Measurements from ENCODE around the gene CAPZB.

The CAPZB gene

GRCh38 chr1:19342894-19343616 lies 142.3 kb downstream of the CAPZB start:
- no peak for DNase-seq

- DNase-seq, result no peak
These were observed 143.1 kb downstream of the CAPZB start for GRCh38 chr1:19342062-19342750.

DNA sequence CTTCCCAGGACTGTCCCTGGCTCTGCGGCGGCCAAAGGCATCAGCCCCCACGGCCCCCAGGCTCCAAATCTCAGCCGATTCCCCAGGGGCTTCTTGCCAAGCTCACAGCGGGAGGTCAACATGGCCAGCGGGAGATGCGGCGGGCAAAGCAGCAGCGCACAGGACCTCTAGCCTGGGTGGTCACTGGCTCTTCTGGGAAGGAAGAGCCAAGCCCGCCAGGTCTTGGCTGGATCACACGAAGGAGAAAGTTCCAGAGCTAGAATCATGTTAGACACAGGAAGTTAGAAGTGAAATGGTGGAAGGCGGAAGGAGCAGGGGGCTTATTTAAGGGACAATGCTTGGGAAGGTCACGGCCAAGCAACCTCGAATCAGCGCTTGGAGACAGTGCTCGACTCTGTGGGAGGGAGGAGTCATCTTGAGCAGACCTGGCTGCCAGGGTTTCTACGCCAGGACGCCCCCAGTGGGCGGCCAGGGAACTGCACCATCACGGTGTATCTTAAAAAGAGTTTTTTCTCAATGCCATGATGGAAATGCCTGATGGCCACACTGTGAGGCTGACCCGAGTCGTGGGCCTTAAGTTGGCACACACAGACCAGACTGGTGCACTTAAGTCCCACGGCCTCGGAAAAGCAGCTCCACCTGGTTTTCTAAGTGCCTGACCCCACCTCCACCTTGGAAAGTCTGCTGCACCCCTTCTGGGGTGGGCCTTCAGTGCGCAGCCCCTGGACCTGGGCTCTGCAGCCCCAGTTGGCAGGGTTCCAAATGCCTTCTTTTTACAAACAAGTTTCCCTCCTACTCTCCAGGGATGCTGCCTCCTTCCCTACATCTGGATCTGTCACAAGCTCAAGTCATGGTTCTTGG lies 143.9 kb downstream of the CAPZB start:
- no peak for DNase-seq

DNA sequence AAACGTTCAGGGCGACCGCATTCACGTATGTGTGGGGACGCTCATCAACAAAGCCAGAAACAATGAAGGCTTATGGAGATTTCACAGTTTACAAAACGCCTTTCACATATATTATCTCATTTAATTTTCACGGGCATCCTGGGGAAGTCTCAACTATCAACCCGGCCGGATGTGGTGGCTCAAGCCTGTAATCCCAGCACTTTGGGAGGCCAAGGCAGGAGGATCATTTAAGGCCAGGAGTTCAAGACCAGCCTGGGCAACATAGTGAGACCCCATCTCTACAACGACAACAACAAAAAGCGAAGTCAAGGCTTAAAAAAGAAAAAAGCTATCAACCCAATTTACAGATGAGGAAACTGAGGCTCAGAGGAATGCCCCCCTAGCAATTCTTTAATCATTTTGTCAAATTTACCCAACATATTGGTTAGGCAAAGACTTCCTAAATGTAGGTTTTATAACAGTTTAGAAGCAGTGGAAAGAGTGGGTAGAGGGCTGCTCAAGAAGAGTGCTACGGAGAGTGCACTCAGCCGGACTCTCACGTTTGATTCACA lies 144.9 kb downstream of the CAPZB start:
- DNase-seq, result no peak

- no peak for DNase-seq
These were observed 146.0 kb downstream of the CAPZB start for GRCh38 chr1:19339214-19339861.

DNA sequence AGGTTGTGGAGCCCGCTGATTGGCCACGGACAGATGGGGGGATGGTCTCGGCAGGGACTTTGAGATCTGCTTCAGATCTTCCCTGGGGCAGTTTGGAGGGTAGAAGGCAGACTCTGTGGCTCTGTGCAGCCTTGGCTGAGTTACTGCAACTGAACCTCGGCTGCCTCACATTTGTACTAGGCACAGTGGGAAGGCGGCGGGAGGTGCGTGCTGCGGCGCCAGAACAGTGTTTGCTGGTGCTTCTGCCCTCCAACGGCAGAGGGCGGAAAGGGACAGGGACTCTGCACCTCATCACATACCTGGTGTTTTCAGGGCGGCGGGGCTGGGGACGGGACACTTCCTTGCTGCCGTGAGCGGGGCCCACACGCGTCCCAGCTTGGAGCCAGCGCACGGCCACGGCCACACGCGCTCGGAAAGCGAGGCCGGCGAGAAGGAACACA lies 147.0 kb downstream of the CAPZB start:
- DNase-seq, result no peak

DNA sequence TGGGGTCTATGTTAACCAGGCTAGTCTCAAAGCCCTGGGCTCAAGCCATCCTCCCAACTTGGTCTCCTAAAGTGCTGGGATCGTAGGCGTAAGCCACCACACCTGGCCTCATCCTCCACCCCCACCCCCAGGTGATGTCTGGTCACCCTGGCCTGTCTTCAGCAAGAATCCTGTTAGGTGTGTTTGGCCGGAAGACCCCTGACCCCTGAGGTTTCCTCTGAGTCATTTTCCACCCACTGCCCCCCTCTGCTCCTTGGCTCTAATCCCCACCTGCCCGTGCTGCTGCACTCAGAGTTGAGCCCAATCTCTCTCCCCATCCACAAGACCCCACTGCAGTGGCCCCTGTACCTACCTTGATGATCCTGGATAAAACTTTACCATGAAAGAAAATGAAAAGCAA lies 148.1 kb downstream of the CAPZB start:
- no peak for DNase-seq

DNA sequence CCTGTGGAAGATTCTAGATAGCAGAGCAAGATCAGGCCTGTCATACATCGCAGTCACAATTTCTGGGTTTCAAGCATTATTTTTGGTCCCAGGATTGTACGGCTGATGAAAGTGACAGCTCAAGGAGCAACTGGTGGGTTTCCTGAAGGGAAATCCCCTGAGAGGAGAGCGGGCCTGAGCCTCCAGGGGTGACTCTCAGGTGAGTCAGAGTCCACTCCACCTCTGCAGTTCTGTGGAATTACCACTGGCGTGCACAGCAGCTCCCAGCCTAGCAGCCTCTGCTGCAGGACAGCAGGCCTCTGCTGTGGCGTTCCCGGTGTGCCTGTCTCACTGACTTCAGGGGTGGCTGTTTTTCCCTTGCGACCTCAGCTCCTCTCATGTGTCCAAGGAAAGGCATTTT lies 148.8 kb downstream of the CAPZB start:
- DNase-seq, result no peak

DNA sequence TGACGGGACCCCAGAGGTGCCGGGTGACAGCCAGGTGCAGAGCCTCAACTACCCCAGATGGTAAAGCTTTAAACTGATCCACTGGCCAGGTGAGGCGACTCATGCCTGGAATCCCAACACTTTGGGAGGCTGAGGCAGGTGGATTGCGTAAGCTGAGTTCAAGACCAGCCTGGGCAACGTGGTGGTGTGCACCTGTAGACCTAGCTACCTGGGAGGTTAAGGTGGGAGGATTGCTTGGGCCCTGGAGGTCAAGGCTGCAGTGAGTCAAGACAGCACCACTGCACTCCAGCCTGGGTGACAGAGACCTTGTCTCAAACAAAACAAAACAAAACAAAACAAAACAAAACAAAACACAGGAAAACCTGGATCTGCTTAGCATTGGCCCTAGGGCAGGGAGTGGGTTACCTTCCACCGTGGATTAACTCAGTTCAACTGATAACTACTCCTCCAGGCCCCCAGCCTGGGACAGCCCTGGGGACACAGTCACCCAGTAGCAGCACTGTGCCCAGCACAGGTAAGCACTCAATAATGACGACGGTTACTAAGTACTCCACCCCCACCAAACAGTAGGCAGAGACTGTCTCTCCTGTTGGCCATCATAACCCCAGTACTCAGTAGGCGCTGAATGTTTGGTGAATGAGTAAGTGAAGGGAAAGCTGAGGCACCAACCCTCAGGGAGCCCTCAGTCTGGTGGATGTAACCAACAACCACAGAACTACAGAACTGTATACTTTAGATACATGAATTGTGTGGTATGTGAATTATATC lies 151.6 kb downstream of the CAPZB start:
- no peak for DNase-seq

- DNase-seq, result no peak
These were observed 152.5 kb downstream of the CAPZB start for GRCh38 chr1:19332832-19333231.

DNA sequence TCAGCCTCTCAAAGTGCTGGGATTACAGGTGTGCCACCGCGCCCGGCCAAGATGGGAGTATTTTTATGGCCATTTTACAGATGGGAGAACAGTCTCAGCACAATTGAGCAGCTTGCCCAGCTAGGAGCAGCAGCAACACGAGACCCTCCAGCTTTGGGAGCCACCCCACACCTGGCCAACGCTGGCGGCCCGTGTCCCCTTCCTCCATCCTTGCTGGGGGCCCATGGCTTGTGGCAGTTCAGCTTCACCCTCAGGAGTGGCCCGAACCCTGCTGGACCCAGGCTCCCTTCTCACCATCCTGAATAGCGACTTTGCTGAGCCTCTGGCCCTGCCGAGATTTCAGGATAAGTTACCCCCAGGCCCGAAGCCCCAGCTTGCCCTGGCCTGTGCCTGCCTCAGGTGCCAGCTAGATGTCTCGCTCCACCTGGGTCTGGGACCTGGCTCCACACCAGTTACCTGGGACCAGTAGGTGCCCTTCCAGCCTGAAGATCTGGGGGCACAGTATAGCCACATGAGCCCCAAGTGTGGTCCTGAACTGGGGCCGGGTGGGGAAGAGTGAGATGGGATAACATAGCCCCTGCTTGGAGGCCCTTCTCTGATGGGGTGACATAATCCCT lies 154.0 kb downstream of the CAPZB start:
- no peak for DNase-seq

DNA sequence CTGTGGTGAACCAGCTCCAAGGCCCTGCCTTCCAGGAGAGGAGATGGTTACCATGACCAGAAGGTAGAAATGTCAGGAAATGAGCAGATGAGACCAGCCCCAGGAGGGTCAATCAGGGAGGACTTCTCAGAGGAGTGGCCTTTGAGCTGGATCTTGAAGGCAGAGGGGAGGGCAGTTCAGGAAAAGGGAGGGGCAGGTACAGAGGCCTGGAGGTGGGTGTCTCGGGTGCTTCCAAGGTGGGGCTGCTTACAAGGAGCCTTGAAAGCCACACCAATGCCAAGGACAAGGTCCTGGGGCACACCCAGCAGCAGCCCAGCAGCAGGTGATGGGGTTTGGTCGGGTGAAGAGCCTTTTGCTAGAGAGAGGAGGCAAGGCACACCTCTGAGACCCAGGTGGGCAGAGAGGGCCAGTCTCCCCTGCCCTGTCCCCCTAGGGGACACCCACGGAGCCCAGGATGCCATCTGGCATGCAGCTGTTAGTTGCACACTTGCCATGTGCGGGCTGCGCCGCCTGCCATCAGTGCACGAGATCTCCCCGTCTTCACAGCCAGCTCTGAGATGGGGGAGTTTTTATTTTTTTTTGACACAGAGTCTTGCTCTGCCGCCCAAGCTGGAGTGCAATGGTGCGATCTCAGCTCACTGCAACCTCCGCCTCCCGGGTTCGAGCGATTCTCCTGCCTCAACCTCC lies 154.7 kb downstream of the CAPZB start:
- no peak for DNase-seq

- no peak for DNase-seq
These were observed 155.7 kb downstream of the CAPZB start for GRCh38 chr1:19329611-19330010.

- DNase-seq, result no peak
These were observed 156.2 kb downstream of the CAPZB start for GRCh38 chr1:19329188-19329587.

DNA sequence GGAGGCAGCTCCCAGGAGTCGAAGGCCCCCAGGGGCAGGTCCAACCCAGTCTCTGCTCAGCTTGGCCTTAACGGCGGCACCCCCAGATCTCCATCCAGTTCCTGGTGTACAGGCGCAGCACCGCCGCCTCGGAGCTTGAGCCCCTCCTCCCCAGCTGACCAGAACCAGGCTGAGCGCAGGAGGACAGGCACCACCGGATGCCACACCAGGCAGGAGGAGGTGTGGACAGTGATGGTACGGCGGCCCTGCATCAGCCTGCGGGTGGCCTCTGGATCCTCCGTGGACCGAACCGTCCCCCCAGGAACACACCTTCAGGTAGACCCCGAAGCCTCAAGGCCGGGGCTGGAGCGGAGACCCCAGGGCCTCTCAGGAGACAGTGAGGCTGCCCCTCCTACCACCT lies 156.9 kb downstream of the CAPZB start:
- no peak for DNase-seq

DNA sequence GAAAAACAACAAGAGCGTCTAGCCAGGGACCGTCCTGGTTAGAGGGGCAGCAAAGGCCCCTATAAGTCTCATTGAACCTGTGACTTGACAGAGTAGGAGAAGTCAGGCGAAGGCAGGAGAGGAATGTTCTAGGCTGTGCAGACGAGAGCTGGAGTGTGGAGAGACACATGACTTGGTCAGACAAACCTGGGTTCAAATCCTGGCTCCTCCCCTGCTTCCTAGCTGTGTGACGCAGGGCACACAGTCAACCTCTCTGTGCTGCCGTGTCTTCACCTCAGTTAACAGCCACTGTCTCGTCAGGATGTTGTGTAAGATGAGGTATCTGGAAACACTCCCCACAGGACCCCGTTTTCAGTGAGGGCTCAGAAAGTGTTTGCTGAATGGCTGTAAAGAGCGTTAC lies 157.6 kb downstream of the CAPZB start:
- no peak for DNase-seq

GRCh38 chr1:19327301-19327700 lies 158.0 kb downstream of the CAPZB start:
- DNase-seq, result no peak

GRCh38 chr1:19326748-19327065 lies 158.6 kb downstream of the CAPZB start:
- DNase-seq, result no peak

DNA sequence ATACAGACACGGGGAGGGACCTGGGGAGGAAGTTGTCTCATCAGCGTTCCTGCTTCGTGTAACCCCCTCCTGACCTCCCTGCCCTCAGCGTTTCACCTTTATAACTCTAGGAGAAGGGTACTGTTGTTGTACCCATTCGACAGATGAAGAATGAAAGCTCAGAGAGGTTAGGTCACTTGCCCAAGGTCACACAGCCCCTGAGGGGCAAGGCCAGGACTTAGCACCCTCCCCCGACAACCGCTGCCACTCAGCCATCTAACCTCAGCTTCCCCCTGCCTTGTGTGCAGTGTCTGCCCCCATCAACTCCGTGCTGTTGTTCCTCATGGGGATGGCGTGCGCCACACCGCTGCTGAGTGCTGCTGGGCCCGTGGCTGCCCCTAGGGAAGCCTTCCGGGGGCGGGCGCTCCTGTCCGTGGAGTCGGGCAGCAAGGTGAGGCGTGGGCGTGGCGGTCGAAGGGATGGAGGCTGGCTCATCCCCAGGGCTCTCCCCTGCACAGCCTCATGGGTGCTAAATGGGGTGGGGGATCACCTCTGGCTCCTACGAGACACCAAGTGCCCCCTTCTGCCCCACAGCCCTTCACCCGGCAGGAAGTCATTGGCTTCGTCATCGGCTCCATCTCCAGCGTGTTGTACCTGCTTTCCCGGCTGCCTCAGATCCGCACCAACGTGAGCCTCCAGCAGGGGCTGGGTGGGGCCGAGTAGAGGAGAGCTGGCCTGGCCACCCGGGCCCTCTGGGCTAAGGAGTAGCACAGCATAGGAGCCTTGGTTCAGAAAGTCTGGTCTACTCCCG lies 159.2 kb downstream of the CAPZB start:
- no peak for DNase-seq

DNA sequence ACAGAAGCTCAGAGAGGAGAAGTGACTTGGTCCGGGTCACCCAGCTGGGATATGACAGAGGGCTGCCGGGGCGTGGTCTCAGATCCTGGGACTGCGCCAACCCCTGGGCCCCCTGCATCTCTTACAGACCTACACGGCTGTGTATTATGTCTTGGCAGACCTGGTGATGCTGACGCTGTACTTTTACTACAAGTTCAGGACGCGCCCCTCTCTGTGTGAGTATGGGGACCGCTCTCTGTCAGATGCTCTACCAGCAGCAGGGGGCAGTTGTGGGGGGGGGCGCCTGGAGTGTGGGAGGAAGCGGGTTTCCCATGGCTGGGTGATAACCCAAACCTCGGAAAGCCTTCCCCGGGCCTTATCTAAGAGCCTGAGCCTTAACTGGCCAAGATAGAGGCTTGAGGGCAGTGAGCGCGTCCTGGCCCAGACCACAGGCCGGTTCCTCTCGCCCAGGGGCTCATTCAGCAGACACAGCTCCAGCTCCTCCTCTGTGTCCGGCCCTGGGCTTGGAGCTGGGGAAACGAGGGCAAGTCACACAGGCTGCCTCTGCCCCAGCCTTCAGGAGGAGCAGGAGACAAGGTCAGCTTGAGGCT lies 159.9 kb downstream of the CAPZB start:
- DNase-seq, result no peak

All from cortex of kidney (tissue), 1 donor.